Stomach (tissue), 9 donors: ENCODE results near the gene CXXC4. TPM values are rescaled to one million over a fixed set of nuclear protein-coding genes. Genes with fewer than 3 reads are reported as not detected.
A peak's percentile ranks its signal among the peaks of the same experiment; 100 is the strongest.

Experiments
- DNase-seq, 2 donors: peaks; one replicate each; pipeline versions ENCODE4 v3.0.0 to v3.0.0-alpha.2; 2013 to 2019
- H3K27ac ChIP-seq, 5 donors: fragments of 200-600 bp in 4 of 5; sonication (generic) in 4 of 5; one replicate each; pipeline ENCODE4 v1.5.1; 2013 to 2019; ENCODE audit warnings: mild to moderate bottlenecking in 1 of 5, moderate library complexity in 1 of 5
- H3K27me3 ChIP-seq, 3 donors: fragments of 200-600 bp; sonication (generic); one replicate each; pipeline ENCODE4 v1.5.1; 2017 to 2019; ENCODE audit warnings: mixed run types in 1 of 3
- H3K36me3 ChIP-seq, 4 donors: fragments of 200-600 bp; sonication (generic); 1 replicate in 3 of 4; 2 replicates in 1 of 4; pipeline ENCODE4 v1.5.1; 2016 to 2019
- H3K4me1 ChIP-seq, 4 donors: fragments of 200-600 bp; sonication (generic); one replicate each; pipeline ENCODE4 v1.5.1; 2016 to 2019
- H3K4me3 ChIP-seq, 4 donors: fragments of 200-600 bp; sonication (generic) in 3 of 4; one replicate each; pipeline ENCODE4 v1.5.1; 2016 to 2019; ENCODE audit warnings: mild to moderate bottlenecking in 1 of 4
- H3K9me3 ChIP-seq, 4 donors: fragments of 200-600 bp; sonication (generic); one replicate each; pipeline ENCODE4 v1.5.1; 2016 to 2019
- EP300 ChIP-seq: sonication (generic); formaldehyde crosslinking; IDR thresholded peaks from one replicate; pipeline ENCODE4 v1.6.1; 2017; ENCODE audit warnings: antibody characterized with exemption
- POLR2A ChIP-seq, 4 donors: fragments of 450-650 bp; IDR thresholded peaks; one replicate each; pipeline ENCODE4 v1.6.1; 2016; ENCODE audit warnings: antibody characterized with exemption in 4 of 4, control low read depth in 2 of 4, mild to moderate bottlenecking in 1 of 4, moderate library complexity in 1 of 4
- POLR2AphosphoS5 ChIP-seq, 3 donors: sonication (generic); formaldehyde crosslinking; IDR thresholded peaks; one replicate each; pipeline ENCODE4 v1.6.1; 2016; ENCODE audit warnings: antibody characterized with exemption in 3 of 3
- WGBS, 5 donors: extraction: QIAGEN DNeasy Blood & Tissue Kit in 3 of 5; methylation state at CpG; one replicate each; pipeline versions ENCODE4 v1.1.5 to v1.1.7; 2013 to 2018; 5-methylcytosine and 5-hydroxymethylcytosine counted together
- intact Hi-C: fragments of 100-400 bp; cut with DNase I; formaldehyde crosslinking; loops from one replicate; pipeline ENCODE4 v1.15.1; 2023; ENCODE audit warnings: low total_unique reads
- polyA plus RNA-seq, 3 donors: library from polyadenylated mRNA; stranded (reverse); fragments of 200-250 nt; gene quantifications; one replicate each; pipeline ENCODE4 v1.2.3, GENCODE V29; 2013
- total RNA-seq, 5 donors: library from RNA; depleted of rRNA; stranded (reverse); fragments of >200 nt; gene quantifications; one replicate each; pipeline versions ENCODE4 v1.1.0 to v1.2.3, GENCODE V29; 2014 to 2016
- TF ChIP-seq, protein P1 (sequence below), 7 experiments: fragments of 450-650 bp in 4 of 7; fragments of 200-600 bp in 3 of 7; sonication (generic) in 3 of 7; IDR thresholded peaks; one replicate each; pipeline ENCODE4 v1.5.1; 2016 to 2019; ENCODE audit warnings: antibody characterized with exemption in 7 of 7, control low read depth in 2 of 7, mild to moderate bottlenecking in 1 of 7
- donor health status: healthy with polysubstance abuse.
- donor health status: Bipolar disorder and iron deficiency.
- donor health status: healthy.

CXXC4 gene
- total and polyA plus RNA-seq, 8 donors, result 0.10 to 18.5 (median 1.4) TPM; not detected in 2

DNA sequence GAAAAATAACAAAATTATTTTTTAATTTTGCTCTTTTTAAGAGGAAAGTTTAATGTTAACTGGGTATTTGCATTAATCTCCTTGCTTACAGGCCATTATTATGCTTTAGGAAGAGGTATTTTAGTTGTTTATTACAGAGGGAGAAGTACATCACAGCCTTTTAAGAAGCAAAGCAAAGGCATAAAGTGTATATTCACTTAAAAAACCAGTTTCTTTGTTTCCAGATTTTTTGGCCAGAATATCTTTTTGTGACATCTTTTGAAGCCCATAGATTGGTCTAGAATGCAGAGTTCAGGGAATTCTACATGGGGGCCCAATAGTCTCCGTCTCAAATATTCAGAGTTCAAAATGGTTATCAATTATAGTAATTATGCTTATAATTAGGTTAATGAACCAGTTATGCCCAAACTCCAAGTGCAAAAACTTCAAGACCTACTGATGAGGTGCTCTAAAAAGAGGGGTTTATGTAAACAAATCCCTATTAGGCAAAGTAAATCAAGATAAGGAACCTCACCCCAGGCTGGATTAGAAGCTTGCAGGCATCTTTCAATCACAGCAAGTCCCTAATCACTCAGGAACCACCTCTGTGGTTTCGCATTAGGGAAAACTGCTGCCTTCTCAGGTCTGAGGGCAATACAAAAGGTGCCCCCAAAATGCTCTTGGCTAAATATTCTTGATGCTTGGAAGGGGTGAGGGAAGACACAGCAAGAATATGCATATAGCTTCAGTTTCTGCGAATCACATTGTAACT is 1.4 kb downstream of the CXXC4 start:
- WGBS, 5 donors, result 78 to 93% (median 87%) methylated on average over 3 of the region's 3 CpGs
- peaks cover 0 to 34% (median 14%) of the 10 kb centered on the region in 3 donors for H3K27me3 ChIP-seq
- H3K9me3 ChIP-seq, result no peaks in the 10 kb centered on the region
- no peaks in the 10 kb centered on the region for H3K36me3 ChIP-seq
- H3K4me1 ChIP-seq, result peaks cover 13 to 47% (median 36%) of the 10 kb centered on the region in 4 donors
- no peak overlapping the region for H3K4me3 ChIP-seq
- peak overlapping the region in 1 of 5 donors; percentile 63 for H3K27ac ChIP-seq
- TF ChIP-seq POLR2AphosphoS5 (IDR thresholded peaks at IDR 0.05) (no peak), POLR2A (IDR thresholded peaks at IDR 0.05) (no peak), EP300 (no peak)
- TF ChIP-seq, protein P1, sequence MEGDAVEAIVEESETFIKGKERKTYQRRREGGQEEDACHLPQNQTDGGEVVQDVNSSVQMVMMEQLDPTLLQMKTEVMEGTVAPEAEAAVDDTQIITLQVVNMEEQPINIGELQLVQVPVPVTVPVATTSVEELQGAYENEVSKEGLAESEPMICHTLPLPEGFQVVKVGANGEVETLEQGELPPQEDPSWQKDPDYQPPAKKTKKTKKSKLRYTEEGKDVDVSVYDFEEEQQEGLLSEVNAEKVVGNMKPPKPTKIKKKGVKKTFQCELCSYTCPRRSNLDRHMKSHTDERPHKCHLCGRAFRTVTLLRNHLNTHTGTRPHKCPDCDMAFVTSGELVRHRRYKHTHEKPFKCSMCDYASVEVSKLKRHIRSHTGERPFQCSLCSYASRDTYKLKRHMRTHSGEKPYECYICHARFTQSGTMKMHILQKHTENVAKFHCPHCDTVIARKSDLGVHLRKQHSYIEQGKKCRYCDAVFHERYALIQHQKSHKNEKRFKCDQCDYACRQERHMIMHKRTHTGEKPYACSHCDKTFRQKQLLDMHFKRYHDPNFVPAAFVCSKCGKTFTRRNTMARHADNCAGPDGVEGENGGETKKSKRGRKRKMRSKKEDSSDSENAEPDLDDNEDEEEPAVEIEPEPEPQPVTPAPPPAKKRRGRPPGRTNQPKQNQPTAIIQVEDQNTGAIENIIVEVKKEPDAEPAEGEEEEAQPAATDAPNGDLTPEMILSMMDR (IDR thresholded peaks at IDR 0.05), result no peak
- intact Hi-C loops, result no loop called here
- no peak for DNase-seq

DNA sequence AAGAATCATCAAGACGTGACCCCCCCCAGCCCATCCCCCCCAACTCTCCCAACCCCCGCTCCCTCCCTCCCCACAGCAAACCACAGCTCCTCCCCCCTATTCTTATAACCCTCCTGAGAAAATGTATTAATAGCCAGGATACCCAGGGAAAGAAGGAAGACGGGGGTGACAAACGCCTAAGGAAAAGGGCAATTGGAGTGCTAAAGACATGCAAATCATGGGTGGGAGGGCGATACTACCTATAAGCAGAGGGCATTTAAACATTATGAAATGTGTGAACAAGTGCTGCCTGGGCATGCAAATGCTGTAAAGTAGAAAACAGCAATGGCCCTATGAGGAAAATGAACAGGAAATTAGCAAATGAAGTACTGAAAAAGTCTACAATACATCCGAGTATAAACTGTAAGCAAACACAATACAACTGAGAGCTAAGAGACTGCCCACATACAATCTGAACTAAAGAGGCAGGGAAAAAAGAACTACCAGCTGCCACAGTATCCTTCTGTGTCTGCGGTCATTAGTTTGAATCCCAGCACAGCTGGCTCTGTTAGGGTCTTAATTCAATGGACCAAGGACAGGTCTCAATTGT is 2.4 kb downstream of the CXXC4 start:
- H3K9me3 ChIP-seq, result no peaks in the 10 kb centered on the region
- H3K27me3 ChIP-seq, result peaks cover 0 to 31% (median 14%) of the 10 kb centered on the region in 3 donors
- 8 to 15% (median 9%) methylated on average over 7 of the region's 7 CpGs for WGBS, 5 donors
- no peak for TF ChIP-seq POLR2A (IDR thresholded peaks at IDR 0.05)
- no peak for TF ChIP-seq POLR2AphosphoS5 (IDR thresholded peaks at IDR 0.05)
- peak overlapping the region; percentile 56 to 65 (median 62) for H3K4me3 ChIP-seq
- H3K36me3 ChIP-seq, result no peaks in the 10 kb centered on the region
- peaks cover 13 to 47% (median 36%) of the 10 kb centered on the region in 4 donors for H3K4me1 ChIP-seq
- intact Hi-C loops, result no loop called here
- peak in 1 of 2 donors; percentile 53 for DNase-seq
- H3K27ac ChIP-seq, result peak overlapping the region; percentile 29 to 76 (median 63)

DNA sequence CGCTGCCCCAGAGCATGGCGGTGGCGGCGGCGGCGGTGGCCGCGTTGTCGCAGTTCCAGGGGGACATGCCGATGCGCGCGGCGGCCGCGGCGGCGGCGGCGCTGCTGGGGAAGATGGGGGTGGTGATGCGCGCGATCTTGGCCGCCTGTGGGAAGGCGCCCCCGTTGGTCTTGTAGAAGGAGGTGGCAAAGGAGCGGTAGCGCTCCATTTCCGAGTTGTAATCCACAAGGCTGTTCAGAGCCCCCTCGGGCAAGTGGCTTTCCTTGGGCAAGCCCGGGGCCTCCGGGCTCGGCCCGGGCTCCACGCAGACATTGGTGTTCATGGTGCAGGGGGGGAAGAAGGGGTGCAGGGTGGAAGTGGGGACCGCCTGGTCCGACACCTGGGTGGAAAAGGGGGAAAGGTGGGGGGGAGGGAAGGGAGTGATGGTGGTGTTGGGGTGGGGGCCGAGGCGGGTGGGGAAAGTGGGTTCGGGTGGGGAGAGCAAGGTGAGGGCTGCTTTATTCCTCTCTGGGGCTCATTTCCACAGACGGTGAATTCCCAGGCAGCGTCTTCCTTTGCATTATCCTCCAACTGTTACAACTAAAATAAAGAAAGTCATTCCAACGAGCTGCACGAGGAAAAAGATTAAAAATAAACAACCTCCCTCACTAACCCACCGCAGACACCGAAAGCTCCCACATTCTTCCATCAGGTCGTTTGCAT is 3.1 kb downstream of the CXXC4 start:
- 1% methylated on average over 19 to 47 of the region's 47 CpGs for WGBS, 5 donors
- H3K27me3 ChIP-seq, result peaks cover 0 to 31% (median 14%) of the 10 kb centered on the region in 3 donors
- no peaks in the 10 kb centered on the region for H3K36me3 ChIP-seq
- TF ChIP-seq POLR2AphosphoS5 (IDR thresholded peaks at IDR 0.05) (no peak), EP300 (no peak), POLR2A (IDR thresholded peaks at IDR 0.05) (no peak)
- TF ChIP-seq, protein P1 (IDR thresholded peaks at IDR 0.05), result no peak
- DNase-seq, result peak; percentile 34 to 84
- peak overlapping the region; percentile 29 to 76 (median 63) for H3K27ac ChIP-seq
- H3K4me3 ChIP-seq, result peak overlapping the region; percentile 56 to 65 (median 62)
- H3K9me3 ChIP-seq, result no peaks in the 10 kb centered on the region
- peaks cover 13 to 47% (median 36%) of the 10 kb centered on the region in 4 donors for H3K4me1 ChIP-seq
- intact Hi-C loops, result no loop called here

DNA sequence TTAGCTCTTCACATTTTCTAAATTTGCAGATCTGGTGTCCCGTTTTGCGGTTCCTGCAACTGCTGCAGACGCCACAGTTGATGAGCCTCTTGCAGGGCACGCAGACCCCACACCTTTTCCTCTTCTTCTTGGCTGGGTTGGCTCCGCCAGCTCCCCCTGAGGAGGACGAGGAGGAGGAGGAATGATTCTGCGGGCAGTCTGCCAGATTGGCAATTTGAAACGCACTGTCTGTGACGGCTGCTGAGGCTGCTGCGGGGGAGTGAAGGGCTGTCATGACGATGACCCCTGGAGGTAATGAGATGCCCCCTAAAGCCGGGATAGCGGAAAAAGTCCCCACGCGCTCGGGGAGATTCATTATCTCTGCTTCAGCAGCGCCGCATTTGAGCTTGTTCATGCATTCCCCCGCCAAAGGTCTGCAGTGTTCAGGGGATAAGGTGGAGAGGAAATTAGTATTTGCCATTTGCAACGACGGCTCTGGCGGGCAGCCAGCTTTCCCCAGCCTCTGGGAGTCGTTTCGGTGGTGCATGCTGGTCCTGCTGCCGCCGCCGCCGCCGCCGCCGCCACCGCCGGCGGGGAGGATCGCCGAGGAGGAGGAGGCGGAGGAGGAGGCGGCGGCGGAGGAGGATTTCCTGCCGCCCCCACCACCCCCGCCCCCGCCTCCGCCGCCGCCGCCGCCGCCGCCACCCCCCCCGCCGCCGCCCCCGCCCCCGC is 3.8 kb downstream of the CXXC4 start:
- peaks cover 0 to 31% (median 14%) of the 10 kb centered on the region in 3 donors for H3K27me3 ChIP-seq
- peak; percentile 65 to 93 for DNase-seq
- TF ChIP-seq, protein P1 (IDR thresholded peaks at IDR 0.05), result no peak
- TF ChIP-seq POLR2A (IDR thresholded peaks at IDR 0.05) (no peak), EP300 (no peak), POLR2AphosphoS5 (IDR thresholded peaks at IDR 0.05) (no peak)
- H3K4me1 ChIP-seq, result peaks cover 13 to 46% (median 36%) of the 10 kb centered on the region in 4 donors
- peak overlapping the region; percentile 56 to 65 (median 62) for H3K4me3 ChIP-seq
- 0 to 1% (median 0%) methylated on average over 14 to 46 of the region's 55 CpGs for WGBS, 5 donors
- peak overlapping the region in 4 of 5 donors; percentile 38 to 76 (median 54) for H3K27ac ChIP-seq
- intact Hi-C loops, result no loop called here
- no peaks in the 10 kb centered on the region for H3K36me3 ChIP-seq
- no peaks in the 10 kb centered on the region for H3K9me3 ChIP-seq
